ENCODE measurements around the gene GPR153. TPM values are rescaled to one million over a fixed set of nuclear protein-coding genes. Genes with fewer than 3 reads are reported as not detected.
A peak's percentile ranks its signal among the peaks of the same experiment; 100 is the strongest.

The GPR153 gene
- polyA plus RNA-seq, 1 of the 3 experiments (the other 2 are of a cell fraction), result 6.6 TPM

DNA sequence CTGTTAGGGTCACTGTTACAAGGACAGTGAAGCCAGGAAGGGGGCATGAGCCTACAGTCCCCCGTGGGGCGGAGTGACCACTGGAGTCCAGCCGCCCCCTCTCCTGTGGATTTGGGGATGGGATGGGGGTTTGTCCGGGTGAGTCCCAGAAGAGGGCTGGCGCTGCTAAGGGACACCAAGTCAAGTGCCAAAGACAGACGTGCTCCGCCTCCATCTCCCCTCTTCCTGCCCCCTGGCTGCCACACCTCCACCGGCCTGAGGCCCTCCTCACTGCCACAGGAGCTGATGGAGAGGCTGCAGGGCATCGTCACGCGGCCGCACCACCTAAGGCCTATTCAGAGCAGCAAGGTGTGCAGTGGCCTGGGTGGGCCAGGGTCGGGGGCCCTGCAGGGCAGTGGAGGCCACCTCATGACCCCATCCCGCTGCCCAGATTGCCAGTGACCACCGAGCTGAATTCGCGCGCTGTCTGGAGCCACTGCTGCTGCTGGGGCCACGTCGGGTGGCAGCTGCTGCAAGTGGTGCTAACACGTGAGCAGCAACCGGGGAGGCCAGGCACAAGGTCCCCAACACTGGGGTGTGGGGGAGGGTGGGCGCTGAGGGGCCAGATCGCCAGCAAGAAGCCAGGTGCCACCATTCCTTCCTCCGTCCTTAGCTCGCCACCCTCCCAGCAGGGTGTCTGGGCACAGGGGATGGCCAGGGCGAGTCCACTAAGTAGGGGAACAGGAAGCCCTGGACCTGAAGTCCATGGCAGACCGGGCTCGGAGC, 50.1 kb downstream of the GPR153 start:
- H3K9me2 ChIP-seq, result no peaks in the 10 kb centered on the region
- H3F3A ChIP-seq (replicated peaks; ENCODE audit: insufficient read depth), result no peaks in the 10 kb centered on the region
- peaks cover 0 to 11% of the 10 kb centered on the region in 2 experiments for H3K36me3 ChIP-seq (replicated peaks in 1 of 2; ENCODE audit: control insufficient read depth in 1 of 2, insufficient read depth in 2 of 2, low read length in 1 of 2)
- peaks cover 0 to 18% of the 10 kb centered on the region in 2 experiments; a peak in 1 of 4 replicates for H3K4me1 ChIP-seq (ENCODE audit: control insufficient read depth in 1 of 2, insufficient read depth in 2 of 2, low read depth in 1 of 2, low read length in 1 of 2)
- no peak overlapping the region for H3K27ac ChIP-seq (ENCODE audit: low read depth in 2 of 2, low read length in 1 of 2)
- H2AFZ ChIP-seq (ENCODE audit: low read depth), result no peak overlapping the region
- POLR2A ChIA-PET, result interaction anchor here (1.4 to 1.6 kb wide), 3 partner anchors 9 to 34 kb away, joined by 3 to 6 read pairs (median 4); partner anchors contain the start of gene ICMT
- no peaks in the 10 kb centered on the region for H4K20me1 ChIP-seq (ENCODE audit: insufficient read depth)
- WGBS (ENCODE audit: low lambda C conversion rate), result 96% methylated on average over 17 of the region's 29 CpGs
- H3K4me3 ChIP-seq (ENCODE audit: low read depth in 2 of 2, low read length in 1 of 2), result no peak overlapping the region
- H3K9ac ChIP-seq, result no peak overlapping the region
- H3K79me2 ChIP-seq (ENCODE audit: insufficient read depth), result no peaks in the 10 kb centered on the region
- H3K27me3 ChIP-seq (ENCODE audit: insufficient read depth), result no peaks in the 10 kb centered on the region
- no peak for DNase-seq
- TF ChIP-seq CHD2 (IDR thresholded peaks at IDR 0.05; ENCODE audit: low read length, partially characterized antibody) (no peak), GATA2 (CRISPR knock-in tag; IDR thresholded peaks at IDR 0.05) (no peak), SIN3A (IDR thresholded peaks at IDR 0.05; ENCODE audit: borderline replicate concordance, low read depth, low read length) (no peak), USF2 (IDR thresholded peaks at IDR 0.05; ENCODE audit: borderline replicate concordance, low read depth, low read length) (no peak), FOXJ3 (CRISPR knock-in tag; IDR thresholded peaks at IDR 0.05) (no peak), GABPA (IDR thresholded peaks at IDR 0.05; ENCODE audit: low read depth) (no peak), FOSL2 (IDR thresholded peaks at IDR 0.05; ENCODE audit: borderline replicate concordance, low read depth) (no peak), MAX (IDR thresholded peaks at IDR 0.05; ENCODE audit: low read depth) (no peak), SMC3 (IDR thresholded peaks at IDR 0.05; ENCODE audit: low read depth, low read length) (no peak)
- CTCF ChIA-PET, result interaction anchor here (0.7 to 5.1 kb wide), 17 partner anchors 9 to 267 kb away, joined by 3 to 43 read pairs (median 6); partner anchors contain the start of gene RPL22
- no peaks in the 10 kb centered on the region for H3K9me3 ChIP-seq
- H3K4me2 ChIP-seq, result no peak overlapping the region

DNA sequence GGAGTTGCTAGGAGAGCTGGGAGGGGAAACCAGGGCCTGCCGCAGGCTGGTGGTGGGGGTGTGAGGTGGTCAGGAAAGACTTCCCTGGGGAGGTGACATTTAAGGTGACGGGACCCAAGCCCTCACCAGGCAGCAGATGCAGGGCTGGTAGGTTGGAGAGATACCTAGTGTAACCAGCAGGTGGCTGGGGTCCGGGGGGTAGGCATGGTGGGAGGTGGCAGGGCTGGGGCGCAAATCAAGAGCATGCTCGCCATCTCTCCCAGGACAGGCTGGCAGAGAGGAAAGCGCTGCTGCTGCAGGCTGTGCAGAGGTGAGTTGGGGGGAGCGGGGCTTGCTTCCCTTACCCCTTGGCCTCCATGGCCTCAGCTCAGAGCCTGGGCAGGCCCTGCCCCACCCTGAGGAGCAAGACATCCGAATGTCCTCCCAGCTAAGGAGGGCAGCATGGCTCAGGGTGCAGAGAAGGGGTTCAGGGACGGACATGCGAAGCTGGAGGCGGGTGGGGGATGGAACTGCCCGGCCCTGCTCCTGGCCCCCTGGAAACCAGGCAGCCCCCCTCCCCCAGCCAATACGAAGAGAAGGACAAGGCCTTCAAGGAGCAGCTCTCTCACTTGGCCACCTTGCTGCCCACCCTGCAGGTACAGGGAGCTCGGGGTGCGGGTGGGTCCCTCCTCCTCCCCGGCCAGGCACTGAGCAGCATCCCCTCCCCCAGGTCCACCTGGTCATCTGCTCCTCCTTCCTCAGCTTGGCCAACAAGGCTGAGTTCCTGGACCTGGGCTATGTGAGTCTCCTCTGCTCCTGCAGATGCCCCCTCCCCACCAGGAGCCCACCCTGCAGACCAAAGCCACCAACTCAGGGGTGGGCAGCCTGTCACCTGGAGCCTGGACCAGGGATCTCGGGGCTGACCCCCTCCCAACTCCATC, 51.0 kb downstream of the GPR153 start:
- H4K20me1 ChIP-seq (ENCODE audit: insufficient read depth), result no peaks in the 10 kb centered on the region
- no peaks in the 10 kb centered on the region for H3K9me3 ChIP-seq
- ChIA-PET CTCF (interaction anchor here (0.6 to 5.1 kb wide), 23 partner anchors 10 to 1432 kb away, joined by 3 to 43 read pairs (median 6); partner anchors contain the start of genes ICMT and RPL22), POLR2A (interaction anchor here (0.6 to 1.6 kb wide), 4 partner anchors 10 to 182 kb away, joined by 3 to 6 read pairs (median 5); partner anchors contain the start of gene ICMT)
- H3K79me2 ChIP-seq (ENCODE audit: insufficient read depth), result no peaks in the 10 kb centered on the region
- no peaks in the 10 kb centered on the region for H3F3A ChIP-seq (replicated peaks; ENCODE audit: insufficient read depth)
- peaks cover 0 to 18% of the 10 kb centered on the region in 2 experiments; a peak in 1 of 4 replicates for H3K4me1 ChIP-seq (ENCODE audit: control insufficient read depth in 1 of 2, insufficient read depth in 2 of 2, low read depth in 1 of 2, low read length in 1 of 2)
- peak overlapping the region; percentile 59; the same call in 1 of the 2 replicates for H2AFZ ChIP-seq (ENCODE audit: low read depth)
- WGBS (ENCODE audit: low lambda C conversion rate), result 52% methylated on average over 4 of the region's 17 CpGs
- no peaks in the 10 kb centered on the region for H3K9me2 ChIP-seq
- H3K27me3 ChIP-seq (ENCODE audit: insufficient read depth), result no peaks in the 10 kb centered on the region
- peak; percentile 88 for DNase-seq
- H3K27ac ChIP-seq (ENCODE audit: low read depth in 2 of 2, low read length in 1 of 2), result peak overlapping the region in 1 of 2 experiments; percentile 71; a peak in 1 of 4 replicates
- peak overlapping the region; percentile 53 for H3K9ac ChIP-seq
- peaks cover 0 to 11% of the 10 kb centered on the region in 2 experiments for H3K36me3 ChIP-seq (replicated peaks in 1 of 2; ENCODE audit: control insufficient read depth in 1 of 2, insufficient read depth in 2 of 2, low read length in 1 of 2)
- TF ChIP-seq PBX3 (IDR thresholded peaks at IDR 0.05) (no peak), SMC3 (IDR thresholded peaks at IDR 0.05; ENCODE audit: low read depth, low read length) (peak; percentile 19; the same call in 1 of the 2 replicates)
- H3K4me3 ChIP-seq (ENCODE audit: low read depth in 2 of 2, low read length in 1 of 2), result peak overlapping the region; percentile 56 to 58
- H3K4me2 ChIP-seq, result peak overlapping the region; percentile 85

All from SK-N-SH (cell line).